HG02763 (cell line): ENCODE results near the gene STAP1.
"Not testable (repeated sequence)": the region's sequence is repeated elsewhere in the genome, so short reads cannot be mapped to it uniquely, and the experiment has no call there.

Experiments used
- ATAC-seq: cut with Tn5 transposase; IDR thresholded peaks from one replicate; pipeline ENCODE4 v1.9.1; 2021; ENCODE audit warnings: mild to moderate bottlenecking, moderate library complexity; ENCODE audit not compliant: unreplicated experiment

The STAP1 gene

GRCh38 chr4:67614186-67614585 lies 55.7 kb downstream of the STAP1 start:
- ATAC-seq = no peak

DNA sequence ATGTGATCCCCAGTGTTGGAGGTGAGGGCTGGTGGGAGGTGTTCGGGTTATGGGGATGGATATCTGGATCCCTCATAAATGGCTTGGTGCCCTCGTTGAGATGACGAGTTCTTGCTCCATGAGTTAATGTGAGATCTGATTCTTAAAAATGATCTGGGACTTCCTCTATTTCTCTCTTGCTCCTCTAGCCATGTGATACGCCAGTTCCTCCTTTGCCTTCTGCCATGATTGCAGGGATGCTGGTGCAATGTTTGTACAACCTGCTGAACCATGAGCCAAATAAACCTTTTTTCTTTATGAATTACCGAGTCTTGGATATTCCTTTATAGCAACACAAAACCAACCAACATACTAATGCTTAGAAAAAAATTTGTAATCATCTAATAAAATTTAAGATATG lies 56.6 kb downstream of the STAP1 start:
- no peak for ATAC-seq

DNA sequence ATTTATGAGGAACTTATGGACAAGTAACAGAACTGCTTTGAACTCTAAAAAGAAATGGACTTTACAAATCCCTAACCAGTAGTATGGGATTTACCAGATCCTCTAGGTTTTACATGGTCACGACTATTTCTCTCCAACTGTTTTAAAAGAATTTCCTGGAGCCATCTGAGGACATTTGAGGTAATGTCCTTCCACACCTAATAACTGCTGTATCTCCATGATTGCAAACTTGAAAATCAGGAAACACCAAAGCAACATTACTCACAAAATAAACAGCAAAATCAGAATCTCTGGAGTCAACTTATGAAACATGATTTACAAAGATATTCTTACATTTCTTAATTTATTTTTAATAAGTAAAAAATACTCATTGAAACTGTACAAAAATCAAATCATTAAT lies 58.0 kb downstream of the STAP1 start:
- no peak for ATAC-seq

- no peak for ATAC-seq
These were observed 66.4 kb downstream of the STAP1 start for GRCh38 chr4:67624939-67625338.

- ATAC-seq = no peak
These were observed 74.0 kb downstream of the STAP1 start for GRCh38 chr4:67632492-67632891.

GRCh38 chr4:67634741-67635140 lies 76.2 kb downstream of the STAP1 start:
- no peak for ATAC-seq

DNA sequence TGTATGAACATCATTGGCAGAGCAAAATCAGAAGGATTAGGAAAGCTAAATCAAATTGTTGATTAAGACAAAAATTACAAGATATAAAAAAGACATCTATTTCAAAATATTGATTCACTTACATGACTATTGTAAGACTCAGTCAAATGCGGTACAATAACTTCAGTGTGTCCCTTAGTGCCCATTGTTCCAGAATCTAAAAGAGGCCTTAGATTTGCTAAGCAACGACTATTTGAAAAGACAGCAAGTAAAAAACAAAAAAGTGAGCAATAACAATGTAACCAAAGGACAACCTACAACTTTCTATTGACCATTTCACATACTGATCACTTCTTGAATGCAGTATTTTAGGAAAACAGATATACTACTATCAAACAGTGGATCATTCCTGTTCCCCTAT lies 76.8 kb downstream of the STAP1 start:
- no peak for ATAC-seq

DNA sequence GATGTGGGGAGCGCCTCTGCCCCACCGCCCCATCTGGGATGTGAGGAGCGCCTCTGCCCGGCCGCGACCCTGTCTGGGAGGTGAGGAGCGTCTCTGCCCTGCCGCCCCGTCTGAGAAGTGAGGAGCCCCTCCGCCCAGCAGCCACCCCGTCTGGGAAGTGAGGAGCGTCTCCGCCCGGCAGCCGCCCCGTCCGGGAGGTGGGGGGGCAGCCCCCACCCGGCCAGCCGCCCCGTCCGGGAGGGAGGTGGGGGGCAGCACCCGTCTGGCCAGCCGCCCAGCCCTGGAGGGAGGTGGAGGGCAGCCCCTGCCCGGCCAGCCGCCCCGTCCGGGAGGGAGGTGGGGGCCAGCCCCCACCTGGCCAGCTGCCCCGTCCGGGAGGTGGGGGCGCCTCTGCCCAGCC lies 78.5 kb downstream of the STAP1 start:
- not testable (repeated sequence) for ATAC-seq

GRCh38 chr4:67638136-67638535 lies 79.6 kb downstream of the STAP1 start:
- ATAC-seq = no peak

GRCh38 chr4:67651536-67651935 lies 93.0 kb downstream of the STAP1 start:
- ATAC-seq = no peak
